C4-2B (cell line): ENCODE results near the gene WDR82.

ENCODE experiments used
- ZFX ChIP-seq: fragments of 450-650 bp; IDR thresholded peaks from 2 replicates; pipeline ENCODE4 v1.6.1; 2017
- TF ChIP-seq, protein P1 (sequence below): fragments of 450-650 bp; conservative IDR thresholded peaks from 2 replicates; pipeline ENCODE4 v1.5.1; 2017; ENCODE audit warnings: mild to moderate bottlenecking

DNA sequence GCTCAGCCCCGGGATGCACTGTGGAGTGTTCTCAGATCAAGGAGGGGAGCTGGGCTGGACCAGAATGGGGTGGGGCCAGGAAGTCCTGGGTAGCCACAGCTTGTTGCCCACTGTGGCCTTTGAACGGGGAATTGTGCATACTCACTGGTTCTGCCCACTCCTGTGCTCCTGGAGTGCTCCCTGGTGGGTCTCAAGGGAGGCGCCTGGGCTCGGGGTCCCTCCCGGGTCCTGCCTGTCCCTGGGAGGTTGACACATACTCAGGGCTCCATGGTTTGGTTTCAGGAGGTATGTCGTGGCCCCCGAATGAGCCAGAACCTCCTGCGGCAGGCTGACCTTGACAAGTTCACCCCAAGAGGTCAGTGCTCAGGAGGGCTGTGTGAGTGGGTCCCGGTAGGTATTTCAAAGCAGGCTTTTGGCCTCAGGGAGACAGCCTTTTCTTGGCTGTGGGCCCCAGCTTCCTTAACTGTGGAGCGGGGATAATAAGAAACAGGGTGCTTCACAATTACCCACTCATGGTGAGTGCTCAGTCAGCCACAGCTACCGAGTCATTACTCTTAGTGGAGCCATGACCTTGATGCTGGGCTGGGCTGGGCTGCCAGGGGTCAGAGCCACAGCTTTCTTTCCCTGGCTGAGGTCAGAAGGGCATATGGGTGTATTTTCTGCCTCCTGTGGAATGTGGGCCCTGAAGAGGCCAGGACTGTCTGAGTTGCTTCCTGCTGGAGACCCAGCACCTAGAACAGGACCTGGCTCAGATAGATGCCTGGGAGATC is 45.3 kb upstream of the WDR82 start:
- TF ChIP-seq, protein P1, sequence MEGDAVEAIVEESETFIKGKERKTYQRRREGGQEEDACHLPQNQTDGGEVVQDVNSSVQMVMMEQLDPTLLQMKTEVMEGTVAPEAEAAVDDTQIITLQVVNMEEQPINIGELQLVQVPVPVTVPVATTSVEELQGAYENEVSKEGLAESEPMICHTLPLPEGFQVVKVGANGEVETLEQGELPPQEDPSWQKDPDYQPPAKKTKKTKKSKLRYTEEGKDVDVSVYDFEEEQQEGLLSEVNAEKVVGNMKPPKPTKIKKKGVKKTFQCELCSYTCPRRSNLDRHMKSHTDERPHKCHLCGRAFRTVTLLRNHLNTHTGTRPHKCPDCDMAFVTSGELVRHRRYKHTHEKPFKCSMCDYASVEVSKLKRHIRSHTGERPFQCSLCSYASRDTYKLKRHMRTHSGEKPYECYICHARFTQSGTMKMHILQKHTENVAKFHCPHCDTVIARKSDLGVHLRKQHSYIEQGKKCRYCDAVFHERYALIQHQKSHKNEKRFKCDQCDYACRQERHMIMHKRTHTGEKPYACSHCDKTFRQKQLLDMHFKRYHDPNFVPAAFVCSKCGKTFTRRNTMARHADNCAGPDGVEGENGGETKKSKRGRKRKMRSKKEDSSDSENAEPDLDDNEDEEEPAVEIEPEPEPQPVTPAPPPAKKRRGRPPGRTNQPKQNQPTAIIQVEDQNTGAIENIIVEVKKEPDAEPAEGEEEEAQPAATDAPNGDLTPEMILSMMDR: no peak
- no peak for TF ChIP-seq ZFX
